GM15510 (cell line): ENCODE results near the gene HELT.

Source experiments
- POLR2A ChIP-seq: IDR thresholded peaks from 3 replicates; pipeline ENCODE4 v1.6.1; 2011; ENCODE audit warnings: borderline replicate concordance; ENCODE audit not compliant: insufficient read length; ENCODE audit errors: extremely low read depth

The HELT gene

DNA sequence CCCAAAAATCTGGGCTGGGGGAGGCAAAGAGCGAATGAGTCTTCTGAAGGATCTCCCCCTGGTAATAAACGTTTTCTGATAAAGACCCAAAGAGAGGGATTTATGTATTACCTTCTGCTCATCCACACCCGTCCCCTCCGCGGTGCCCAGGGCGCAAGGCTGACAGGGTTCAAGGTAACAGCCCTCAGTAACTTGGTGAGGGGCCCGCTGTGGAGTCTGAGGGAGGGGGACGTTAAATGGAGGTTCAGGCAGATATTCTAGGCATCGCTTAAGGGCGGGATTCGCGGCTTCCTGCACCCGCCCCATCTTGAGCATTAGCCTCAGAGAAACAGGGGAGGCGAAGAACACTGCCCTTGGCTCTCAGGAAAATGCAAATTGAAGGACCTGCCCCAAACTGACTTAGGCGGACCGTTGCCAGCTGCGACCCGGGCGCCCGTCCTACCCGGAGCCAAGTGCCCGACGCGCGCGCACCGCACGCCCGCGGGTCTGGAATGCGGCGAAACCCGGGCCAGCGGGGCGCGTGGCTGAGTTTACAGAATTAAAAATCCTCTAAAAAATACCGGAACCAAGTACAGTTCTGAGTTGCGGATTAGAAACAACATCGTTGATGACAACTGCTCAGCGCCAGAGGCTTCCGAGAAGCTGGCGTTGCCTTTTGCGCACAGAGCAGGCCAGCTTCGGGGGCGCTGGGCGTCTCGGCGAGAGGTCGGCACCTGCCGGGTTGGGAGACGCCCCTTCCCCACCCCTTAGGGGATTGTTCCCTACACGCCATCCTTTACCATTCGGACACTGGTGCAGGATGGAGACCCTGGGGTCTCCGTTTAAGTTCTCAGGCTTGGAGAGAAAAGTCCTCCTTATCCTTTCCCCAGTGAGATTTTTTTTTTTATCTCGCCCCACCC lies 2.8 kb downstream of the HELT start:
- TF ChIP-seq POLR2A: no peak

GRCh38 chr4:185023471-185023870 lies 5.2 kb downstream of the HELT start:
- TF ChIP-seq POLR2A: no peak

GRCh38 chr4:185028625-185029024 lies 10.3 kb downstream of the HELT start:
- TF ChIP-seq POLR2A: no peak

DNA sequence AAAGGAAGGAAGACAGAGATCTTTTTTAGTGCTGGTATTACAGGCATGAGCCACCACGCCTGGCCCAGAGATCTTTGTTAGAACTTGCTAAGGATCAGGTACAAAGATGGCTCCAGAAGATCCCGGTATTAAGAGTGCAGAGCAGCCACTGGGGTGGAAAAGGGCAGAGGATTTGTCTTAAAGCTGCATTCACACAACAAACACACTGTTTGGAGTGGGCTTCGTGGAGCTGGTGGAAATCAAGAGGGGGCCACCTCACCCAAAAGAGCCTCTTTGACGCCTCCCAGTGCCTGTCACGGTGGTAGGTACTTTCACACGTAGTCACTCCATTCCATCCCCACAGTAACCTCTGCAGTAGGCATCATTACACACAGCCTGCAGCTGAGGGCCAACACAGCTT lies 13.3 kb downstream of the HELT start:
- no peak for TF ChIP-seq POLR2A

- no peak for TF ChIP-seq POLR2A
Observed at GRCh38 chr4:185033072-185033471, 14.8 kb downstream of the HELT start.

- TF ChIP-seq POLR2A: no peak
Observed at GRCh38 chr4:185033950-185034349, 15.7 kb downstream of the HELT start.

DNA sequence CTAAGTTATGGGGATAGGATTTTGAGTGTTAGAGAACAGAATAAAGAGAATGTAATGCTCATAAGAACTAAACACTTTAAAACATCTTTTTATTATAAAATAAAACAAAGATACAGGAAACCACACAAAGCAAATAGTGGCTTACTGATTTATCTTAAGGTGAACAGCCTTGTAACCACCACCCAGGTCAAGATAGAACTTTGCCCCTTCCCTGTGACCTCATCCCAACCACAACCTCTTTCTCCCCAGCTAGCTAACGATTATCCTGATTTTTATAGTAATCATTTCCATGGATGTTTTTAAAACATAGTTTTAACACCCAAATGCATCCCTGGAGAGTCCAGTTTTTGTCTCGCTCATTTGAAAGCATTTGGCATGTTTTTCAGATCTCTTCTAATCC lies 17.0 kb downstream of the HELT start:
- TF ChIP-seq POLR2A: no peak

DNA sequence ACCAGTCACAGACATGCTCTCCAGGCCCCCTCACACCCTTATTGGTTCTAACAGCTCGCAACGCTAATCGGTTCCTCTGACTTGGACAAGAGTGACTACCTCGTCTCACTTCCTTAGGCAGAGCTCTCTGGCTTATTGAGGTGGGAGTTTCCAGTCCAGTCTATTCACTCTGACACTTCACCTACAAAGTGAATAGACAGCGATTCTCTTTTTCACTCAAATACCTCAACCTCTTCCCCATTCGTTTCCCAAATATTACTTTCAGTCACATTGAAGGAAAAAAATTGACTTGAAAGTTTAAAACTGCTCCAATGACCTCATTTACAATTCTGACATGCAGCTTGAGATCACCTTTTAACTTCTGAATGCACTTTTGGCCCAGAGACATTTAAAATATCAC lies 17.7 kb downstream of the HELT start:
- TF ChIP-seq POLR2A: no peak

DNA sequence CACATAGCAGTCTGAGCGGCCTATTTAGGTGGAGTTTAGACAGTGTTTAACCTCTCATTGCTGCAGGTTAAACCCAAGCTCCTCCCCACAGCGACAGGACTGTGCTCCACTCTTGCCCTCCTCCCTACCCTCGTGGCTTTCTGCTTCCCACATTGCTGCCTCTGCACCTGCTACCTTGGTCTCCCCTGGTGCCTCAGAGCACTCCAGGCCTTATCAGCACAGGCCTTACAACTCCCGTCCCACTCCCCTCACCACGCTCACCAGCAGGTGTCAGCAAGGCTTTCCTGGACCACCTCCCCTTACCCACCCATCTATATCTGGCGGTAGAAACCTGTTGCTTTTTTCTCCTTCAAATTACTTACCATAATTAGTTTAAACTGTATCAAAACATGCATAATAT lies 18.6 kb downstream of the HELT start:
- no peak for TF ChIP-seq POLR2A

DNA sequence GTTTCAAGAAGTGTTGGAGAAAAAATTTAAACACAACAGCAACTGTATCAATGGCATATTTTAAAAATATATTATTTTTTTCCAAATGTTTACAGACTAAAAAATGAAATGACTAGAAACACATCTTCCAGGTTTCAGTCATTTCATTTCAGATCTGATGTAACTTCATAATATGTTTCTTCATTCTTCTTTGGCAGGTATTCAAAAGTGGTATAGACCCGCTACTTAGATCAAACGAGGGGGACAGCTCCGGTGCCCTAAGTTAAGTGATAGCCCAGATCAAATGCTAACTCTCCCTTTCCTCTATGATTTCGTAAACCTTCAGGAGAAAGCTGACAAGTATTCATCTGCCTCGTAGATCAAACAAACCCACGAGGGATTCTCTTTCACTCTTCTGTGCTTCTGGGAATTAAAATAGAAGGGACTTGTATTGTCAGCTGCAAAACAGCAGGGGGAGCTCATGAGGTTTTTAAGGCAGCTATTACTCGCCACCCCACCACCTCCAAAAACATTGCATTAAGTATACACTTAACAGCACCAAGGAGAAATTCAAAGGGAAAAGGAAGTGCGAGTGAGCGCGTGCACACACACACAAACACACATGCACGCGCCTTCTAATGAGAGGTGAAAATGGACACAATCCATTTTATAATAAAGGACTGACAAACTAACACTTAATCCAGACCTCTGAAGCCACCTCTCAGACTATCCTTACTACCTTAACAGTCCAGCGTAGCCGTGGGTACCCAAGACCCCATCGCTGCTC lies 21.4 kb downstream of the HELT start:
- no peak for TF ChIP-seq POLR2A

- TF ChIP-seq POLR2A: no peak
Observed at GRCh38 chr4:185040523-185040922, 22.2 kb downstream of the HELT start.

GRCh38 chr4:185053746-185054145 lies 35.5 kb downstream of the HELT start:
- TF ChIP-seq POLR2A: no peak

GRCh38 chr4:185054272-185054671 lies 36.0 kb downstream of the HELT start:
- no peak for TF ChIP-seq POLR2A

DNA sequence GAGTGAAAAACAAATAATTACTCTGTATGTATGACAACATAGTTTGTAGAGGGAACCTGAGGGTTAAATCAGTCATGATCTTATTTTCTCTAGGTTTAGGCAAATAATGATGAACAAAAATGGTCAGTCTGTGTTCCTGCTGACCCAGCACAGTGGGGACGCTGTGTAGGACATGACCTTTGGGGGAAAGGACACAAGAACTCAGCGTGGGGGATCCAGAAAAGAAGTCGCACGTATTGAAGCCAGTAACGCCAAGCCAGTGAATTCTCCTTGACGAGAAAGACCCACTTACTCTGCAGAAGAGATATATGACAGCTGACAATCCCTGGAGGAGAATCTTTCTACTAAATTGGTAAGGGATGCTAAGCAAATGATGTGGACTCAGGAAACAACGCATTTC lies 36.6 kb downstream of the HELT start:
- TF ChIP-seq POLR2A: no peak

DNA sequence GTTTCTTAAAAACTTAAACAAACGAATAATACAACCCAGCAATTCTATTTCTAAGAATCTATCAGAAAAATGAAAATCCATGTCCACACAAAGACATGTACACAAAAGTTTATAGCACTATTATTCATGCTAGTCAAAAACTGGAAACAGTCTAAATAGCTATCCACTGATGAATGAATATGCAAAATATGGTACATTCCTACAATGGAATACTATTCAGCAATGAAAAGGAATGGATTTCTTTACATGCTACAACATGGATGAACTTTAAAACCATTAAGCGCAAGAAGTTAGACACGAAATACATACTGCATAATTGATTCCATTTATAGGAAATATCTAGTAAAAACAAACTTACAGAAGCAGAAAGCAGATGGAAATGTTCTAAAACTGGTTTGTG lies 43.3 kb downstream of the HELT start:
- no peak for TF ChIP-seq POLR2A

DNA sequence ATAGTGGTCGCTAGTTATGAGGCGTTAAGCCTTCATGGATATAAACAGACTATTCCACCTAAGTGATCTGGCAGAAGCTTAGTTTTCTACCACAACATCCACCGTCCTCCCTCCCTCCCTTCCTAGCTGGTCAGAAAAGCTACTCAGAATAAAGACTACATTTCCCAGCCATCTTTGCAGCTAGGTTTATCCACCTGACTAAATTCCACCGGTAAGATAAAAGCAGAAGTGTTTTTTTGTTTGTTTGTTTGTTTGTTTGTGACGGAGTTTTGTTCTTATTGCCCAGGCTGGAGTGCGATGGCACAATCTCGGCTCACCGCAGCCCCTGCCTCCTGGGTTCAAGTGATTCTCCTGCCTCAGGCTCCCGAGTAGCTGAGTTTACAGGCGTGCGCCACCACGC lies 44.3 kb downstream of the HELT start:
- TF ChIP-seq POLR2A: no peak
